H1 (cell line): ENCODE results near the gene C1orf115.

Experiments used
- CREB1 ChIP-seq: IDR thresholded peaks from 2 replicates; pipeline ENCODE4 v1.6.1; 2012; ENCODE audit warnings: inconsistent platforms
- HDAC6 ChIP-seq: IDR thresholded peaks from one replicate; pipeline ENCODE4 v1.7.1; 2012; ENCODE audit warnings: low read depth, mild to moderate bottlenecking, inconsistent platforms, low read length, moderate library complexity
- KDM1A ChIP-seq: fragments of 200-600, 300-600 bp; sonication (generic); IDR thresholded peaks from 2 replicates; pipeline ENCODE4 v1.7.1; 2016; ENCODE audit warnings: mild to moderate bottlenecking, low read length, borderline replicate concordance
- SIX5 ChIP-seq: IDR thresholded peaks from 2 replicates; pipeline ENCODE4 v1.6.1; 2011; ENCODE audit warnings: mild to moderate bottlenecking, low read depth, low read length

DNA sequence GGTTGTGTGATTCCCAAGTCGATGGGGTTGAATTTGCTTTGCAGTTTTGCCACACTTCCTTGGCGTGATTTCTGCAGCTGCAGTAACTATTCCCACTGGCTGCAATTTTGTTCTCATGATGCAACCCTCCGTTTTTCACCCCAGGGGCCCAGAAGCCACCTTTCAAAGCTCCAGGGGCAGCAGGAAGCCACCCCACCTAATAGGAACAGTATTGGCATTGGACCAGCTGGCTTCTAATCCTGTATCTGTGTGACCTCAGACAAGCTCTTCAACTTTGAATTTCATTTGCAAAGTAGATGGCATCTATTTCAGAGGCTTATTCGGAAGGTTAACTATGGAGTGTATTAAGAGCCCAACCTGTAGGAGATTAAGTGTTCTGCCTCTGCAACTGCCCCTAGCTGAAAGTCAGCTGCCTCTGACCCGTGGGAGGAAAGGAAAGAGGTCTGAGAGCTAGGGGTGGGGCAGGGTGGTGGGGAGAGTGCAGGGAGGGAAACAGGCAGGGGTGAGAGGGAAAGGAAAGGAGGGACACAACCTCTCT is 12.6 kb downstream of the C1orf115 start:
- TF ChIP-seq SIX5 (no peak), CREB1 (no peak), HDAC6 (no peak), KDM1A (no peak)
